ENCODE results near the gene PYGL. TPM values are rescaled to one million over a fixed set of nuclear protein-coding genes. Genes with fewer than 3 reads are reported as not detected.

PYGL gene
- total and polyA plus RNA-seq, 2 donors (not counting 3 experiments of a cell fraction or from before 2014, with no cell fraction given) = 15.1 to 45.7 TPM

- CTCF ChIA-PET = no interaction called here
- DNase-seq (ENCODE audit: low read depth, low spot score) (no peak), FAIRE-seq (no peak)
- no peak overlapping the region for H3K4me3 ChIP-seq (replicated peaks in 1 of 3; ENCODE audit: insufficient read depth in 1 of 3, low read depth in 1 of 3, low read length in 3 of 3)
- H3K27ac ChIP-seq (ENCODE audit: insufficient read depth, low read depth, low read length) = no peak overlapping the region
- intact Hi-C loops (cut with micrococcal nuclease) (no loop called here), dilution Hi-C loops (cut with MboI; ENCODE audit: extremely low pct_ligation_motif_present, low sequenced_read_pairs) (no loop called here)
- no peaks in the 10 kb centered on the region for H3K9me1 ChIP-seq (replicated peaks; ENCODE audit: control insufficient read depth, extremely low read depth, insufficient read depth, low read length)
- H2AFZ ChIP-seq (ENCODE audit: low read depth, low read length) = no peak overlapping the region
- no peak overlapping the region for H3K4me2 ChIP-seq (ENCODE audit: insufficient read depth, low read length)
- no peaks in the 10 kb centered on the region for H4K20me1 ChIP-seq (replicated peaks; ENCODE audit: control insufficient read depth, extremely low read depth, insufficient read depth, low read length)
- no peak for TF ChIP-seq POLR2A (IDR thresholded peaks at IDR 0.05; ENCODE audit: low read depth, low read length)
- TF ChIP-seq JUN (IDR thresholded peaks at IDR 0.05; ENCODE audit: borderline replicate concordance, insufficient read depth, insufficient read length, low read depth) = no peak
- no peak for TF ChIP-seq MAX (IDR thresholded peaks at IDR 0.05; ENCODE audit: insufficient read depth, insufficient read length)
- no peak for TF ChIP-seq GATA2 (IDR thresholded peaks at IDR 0.05; ENCODE audit: insufficient read depth, insufficient read length, low read depth, low read length)
- no peak for TF ChIP-seq CTCF (IDR thresholded peaks at IDR 0.05; ENCODE audit: extremely low read depth in 1 of 2, insufficient read depth in 1 of 2, low read depth in 1 of 2, low read length in 2 of 2)
- no peak for TF ChIP-seq POLR2AphosphoS5 (IDR thresholded peaks at IDR 0.05; ENCODE audit: insufficient read depth, low read depth, low read length)
- TF ChIP-seq EZH2 (IDR thresholded peaks at IDR 0.05; ENCODE audit: borderline replicate concordance, low read depth, low read length, severe bottlenecking) = no peak
- TF ChIP-seq FOS (IDR thresholded peaks at IDR 0.05; ENCODE audit: borderline replicate concordance, insufficient read depth, low read length) = no peak
- TF ChIP-seq MYC (IDR thresholded peaks at IDR 0.05; ENCODE audit: low read depth, low read length) = no peak
- H3K36me3 ChIP-seq (ENCODE audit: control insufficient read depth in 2 of 2, extremely low read depth in 1 of 2, insufficient read depth in 2 of 2, low read length in 2 of 2) = no peaks in the 10 kb centered on the region
- H3K9ac ChIP-seq (replicated peaks; ENCODE audit: extremely low read depth, insufficient read depth, low read length) = no peak overlapping the region
- POLR2A ChIA-PET = no interaction called here
- H3K9me3 ChIP-seq (replicated peaks; ENCODE audit: control insufficient read depth, insufficient read depth, low read length) = no peaks in the 10 kb centered on the region
- no TSS peak for BruUV-seq (replicated peaks)
- H3K4me1 ChIP-seq (ENCODE audit: control insufficient read depth, extremely low read depth, insufficient read depth, low read length) = no peaks in the 10 kb centered on the region
- H3K27me3 ChIP-seq (ENCODE audit: control insufficient read depth in 2 of 2, insufficient read depth in 2 of 2, low read length in 2 of 2) = no peaks in the 10 kb centered on the region
- H3K79me2 ChIP-seq (ENCODE audit: control insufficient read depth, insufficient read depth, low read length) = no peaks in the 10 kb centered on the region
Measured at GRCh38 chr14:50892255-50892654, 52.0 kb downstream of the PYGL start.
